Endothelial cell of umbilical vein (primary cell): ENCODE results near the gene ANGEL2. TPM values are rescaled to one million over a fixed set of nuclear protein-coding genes. Genes with fewer than 3 reads are reported as not detected.

Experiments
- BruUV-seq: library from RNA; stranded (reverse); fragments of 400-500 nt; replicated peaks from 2 replicates; lab custom pipeline; 2021; lab: Mats Ljungman, UMichigan
- CTCF ChIA-PET: fragments of 300-600, 350-600 bp; sonication (Branson Sonifier 250); formaldehyde crosslinking; loops from one replicate; lab custom pipeline; 2021; ENCODE audit warnings: antibody characterized with exemption, inconsistent platforms; lab: Charles Lee
- POLR2A ChIA-PET: fragments of 300-600, 350-600 bp; sonication (Branson Sonifier 250); formaldehyde crosslinking; loops from one replicate; lab custom pipeline; 2021; ENCODE audit warnings: antibody characterized with exemption, inconsistent platforms; lab: Charles Lee
- DNase-seq: peaks from one replicate; pipeline ENCODE4 v3.0.0-alpha.2; 2011; ENCODE audit warnings: low read depth, low spot score
- FAIRE-seq: peaks from 2 replicates; lab custom pipeline; 2011; peaks lifted over from hg19 to GRCh38; lab: Jason Lieb, UNC
- H2AFZ ChIP-seq: 2 replicates; pipeline ENCODE4 v1.6.0; 2012; ENCODE audit warnings: low read depth, low read length, control low read depth, inconsistent platforms
- H3K27ac ChIP-seq: 2 replicates; pipeline ENCODE4 v1.5.1; 2011; ENCODE audit warnings: low read depth, mild to moderate bottlenecking, control low read depth, low read length, moderate library complexity; ENCODE audit not compliant: insufficient read depth
- H3K27me3 ChIP-seq, 2 experiments: 2 replicates each; pipeline versions ENCODE4 v1.6.0 to v1.6.1; 2011; ENCODE audit warnings: low read length in 2 of 2, mixed read lengths in 1 of 2; ENCODE audit not compliant: control insufficient read depth in 2 of 2, insufficient read depth in 2 of 2
- H3K36me3 ChIP-seq, 2 experiments: 2 replicates in 1 of 2; 3 replicates in 1 of 2; pipeline ENCODE4 v1.5.1; 2011; ENCODE audit warnings: low read length in 2 of 2, mild to moderate bottlenecking in 1 of 2, moderate library complexity in 1 of 2; ENCODE audit not compliant: control insufficient read depth in 2 of 2, insufficient read depth in 2 of 2; ENCODE audit errors: extremely low read depth in 1 of 2
- H3K4me1 ChIP-seq: 3 replicates; pipeline ENCODE4 v1.5.1; 2011; ENCODE audit warnings: mild to moderate bottlenecking, low read length; ENCODE audit not compliant: control insufficient read depth, insufficient read depth; ENCODE audit errors: extremely low read depth
- H3K4me2 ChIP-seq: 2 replicates; pipeline ENCODE4 v1.6.1; 2011; ENCODE audit warnings: low read length, control low read depth, mixed read lengths; ENCODE audit not compliant: insufficient read depth
- H3K4me3 ChIP-seq, 3 experiments: fragments of 200-600 bp in 1 of 3; sonication (generic), shearing (Covaris generic) in 1 of 3; replicated peaks in 1 of 3; 2 replicates each; pipeline ENCODE4 v1.5.1; 2011 to 2016; ENCODE audit warnings: control low read depth in 3 of 3, low read length in 3 of 3, mild to moderate bottlenecking in 2 of 3, inconsistent platforms in 1 of 3, low read depth in 1 of 3, moderate library complexity in 1 of 3; ENCODE audit not compliant: insufficient read depth in 1 of 3
- H3K79me2 ChIP-seq: 2 replicates; pipeline ENCODE4 v1.6.0; 2012; ENCODE audit warnings: low read length, inconsistent platforms; ENCODE audit not compliant: control insufficient read depth, insufficient read depth
- H3K9ac ChIP-seq: replicated peaks from 2 replicates; pipeline ENCODE3; 2011; ENCODE audit warnings: low read length, control low read depth; ENCODE audit not compliant: insufficient read depth; ENCODE audit errors: extremely low read depth
- H3K9me1 ChIP-seq: replicated peaks from 3 replicates; pipeline ENCODE4 v1.6.0; 2011; ENCODE audit warnings: mild to moderate bottlenecking, low read length; ENCODE audit not compliant: control insufficient read depth, insufficient read depth; ENCODE audit errors: extremely low read depth
- H3K9me3 ChIP-seq: replicated peaks from 2 replicates; pipeline ENCODE4 v1.5.1; 2012; ENCODE audit warnings: low read length, inconsistent platforms; ENCODE audit not compliant: control insufficient read depth, insufficient read depth
- H4K20me1 ChIP-seq: replicated peaks from 2 replicates; pipeline ENCODE3; 2011; ENCODE audit warnings: mild to moderate bottlenecking, low read length; ENCODE audit not compliant: control insufficient read depth, insufficient read depth; ENCODE audit errors: extremely low read depth
- CTCF ChIP-seq, 2 donors: IDR thresholded peaks; 1 replicate in 1 of 2; 2 replicates in 1 of 2; pipeline ENCODE4 v1.5.1; 2011; ENCODE audit warnings: low read length in 2 of 2, mild to moderate bottlenecking in 2 of 2, moderate library complexity in 2 of 2, control low read depth in 1 of 2, inconsistent platforms in 1 of 2, low read depth in 1 of 2; ENCODE audit not compliant: insufficient read depth in 1 of 2; ENCODE audit errors: extremely low read depth in 1 of 2
- EZH2 ChIP-seq: IDR thresholded peaks from 2 replicates; pipeline ENCODE4 v1.6.1; 2012; ENCODE audit warnings: borderline replicate concordance, low read depth, mild to moderate bottlenecking, moderate library complexity, low read length, inconsistent platforms; ENCODE audit not compliant: severe bottlenecking
- GATA2 ChIP-seq: IDR thresholded peaks from 2 replicates; pipeline ENCODE4 v1.7.0; 2011; ENCODE audit warnings: low read depth, mild to moderate bottlenecking, moderate library complexity, mixed read lengths, low read length; ENCODE audit not compliant: insufficient read length, insufficient read depth
- JUN ChIP-seq: IDR thresholded peaks from 2 replicates; pipeline ENCODE4 v1.6.1; 2011; ENCODE audit warnings: borderline replicate concordance, low read depth; ENCODE audit not compliant: insufficient read length, insufficient read depth
- MAX ChIP-seq: IDR thresholded peaks from 2 replicates; pipeline ENCODE4 v1.6.1; 2011; ENCODE audit not compliant: insufficient read depth, insufficient read length
- MYC ChIP-seq: IDR thresholded peaks from one replicate; pipeline ENCODE4 v1.6.1; 2011; ENCODE audit warnings: mild to moderate bottlenecking, low read depth, low read length
- POLR2A ChIP-seq: IDR thresholded peaks from 2 replicates; pipeline ENCODE4 v1.6.1; 2012; ENCODE audit warnings: low read depth, mild to moderate bottlenecking, control low read depth, low read length
- POLR2AphosphoS5 ChIP-seq: IDR thresholded peaks from 2 replicates; pipeline ENCODE4 v1.6.1; 2012; ENCODE audit warnings: low read depth, mild to moderate bottlenecking, control low read depth, low read length, moderate library complexity; ENCODE audit not compliant: insufficient read depth
- dilution Hi-C: fragments of 300-500 bp; cut with MboI; formaldehyde crosslinking; loops from one replicate; pipeline ENCODE4 v1.15.0; 2019; ENCODE audit warnings: low sequenced_read_pairs; ENCODE audit not compliant: extremely low pct_ligation_motif_present
- intact Hi-C: fragments of 100-400 bp; cut with micrococcal nuclease; formaldehyde crosslinking; loops from one replicate; pipeline ENCODE4 v1.10.0; 2022
- polyA plus RNA-seq, 4 experiments: library from polyadenylated mRNA; depleted of rRNA in 3 of 4; stranded (reverse) in 3 of 4; unstranded in 1 of 4; fragments of >200 nt; gene quantifications; 2 replicates each; pipeline versions ENCODE4 v1.2.1 to v1.2.3, GENCODE V29; 2011 to 2012; ENCODE audit warnings: missing spikeins in 1 of 4
- total RNA-seq: library from RNA; stranded (reverse); gene quantifications from 2 replicates; pipeline ENCODE4 v1.2.3, GENCODE V29; 2021

Gene ANGEL2
- total and polyA plus RNA-seq, 2 donors (not counting 3 experiments of a cell fraction or from before 2014, with no cell fraction given), result 11.9 to 39.1 TPM

- POLR2A ChIA-PET, result no interaction called here
- intact Hi-C loops, result no loop called here
- TF ChIP-seq MYC (no peak), MAX (no peak), EZH2 (no peak), GATA2 (no peak), POLR2A (no peak), JUN (no peak), CTCF (IDR thresholded peaks at IDR 0.05; ENCODE audit: extremely low read depth in 1 of 2, insufficient read depth in 1 of 2, low read depth in 1 of 2, low read length in 2 of 2) (no peak), POLR2AphosphoS5 (no peak)
- no peak overlapping the region for H3K9ac ChIP-seq
- H3K79me2 ChIP-seq, result no peaks in the 10 kb centered on the region
- H3K27ac ChIP-seq, result no peak overlapping the region
- H2AFZ ChIP-seq, result no peak overlapping the region
- dilution Hi-C loops, result no loop called here
- no peaks in the 10 kb centered on the region for H3K9me3 ChIP-seq
- H3K4me1 ChIP-seq, result no peaks in the 10 kb centered on the region
- no peak overlapping the region for H3K4me2 ChIP-seq
- DNase-seq, result no peak
- CTCF ChIA-PET, result interaction anchor here (1.4 kb wide), 1 partner anchor 10 kb away, joined by 4 read pairs; the partner anchor contains the start of gene VASH2
- no peaks in the 10 kb centered on the region for H4K20me1 ChIP-seq
- no peaks in the 10 kb centered on the region for H3K9me1 ChIP-seq
- H3K4me3 ChIP-seq, result no peak overlapping the region
- no TSS peak for BruUV-seq
- H3K27me3 ChIP-seq, result peaks cover 0 to 6% of the 10 kb centered on the region in 2 experiments
- no peaks in the 10 kb centered on the region for H3K36me3 ChIP-seq
- no peak for FAIRE-seq
Measured at GRCh38 chr1:212960932-212961331, 54.7 kb downstream of the ANGEL2 start.
